HG03469 (cell line): ENCODE measurements around the gene TMEM273.

Source experiments
- ATAC-seq: cut with Tn5 transposase; IDR thresholded peaks from one replicate; pipeline ENCODE4 v1.9.1; 2021; ENCODE audit warnings: mild to moderate bottlenecking, moderate library complexity, moderate number of reproducible peaks; ENCODE audit not compliant: unreplicated experiment

TMEM273 gene

GRCh38 chr10:49187950-49188761, at the start of gene TMEM273:
TSS of gene TMEM273 (minus strand) at chr10:49188391. CDS start at chr10:49188336, 55 bp downstream.
- peak; percentile 77 for ATAC-seq

GRCh38 chr10:49237985-49238384, 49.8 kb upstream of the TMEM273 start:
- no peak for ATAC-seq

- no peak for ATAC-seq
These were observed 47.2 kb upstream of the TMEM273 start for GRCh38 chr10:49235392-49235791.

GRCh38 chr10:49231086-49231820, 43.1 kb upstream of the TMEM273 start:
- ATAC-seq, result no peak

- ATAC-seq, result no peak
These were observed 41.8 kb upstream of the TMEM273 start for GRCh38 chr10:49230004-49230403.

- no peak for ATAC-seq
These were observed 40.5 kb upstream of the TMEM273 start for GRCh38 chr10:49228677-49229076.

- ATAC-seq, result no peak
These were observed 39.2 kb upstream of the TMEM273 start for GRCh38 chr10:49227406-49227805.

GRCh38 chr10:49226594-49226993, 38.4 kb upstream of the TMEM273 start:
- no peak for ATAC-seq

GRCh38 chr10:49225218-49225876, 37.2 kb upstream of the TMEM273 start:
- ATAC-seq, result no peak

GRCh38 chr10:49223205-49223604, 35.0 kb upstream of the TMEM273 start:
- ATAC-seq, result no peak

- no peak for ATAC-seq
These were observed 34.0 kb upstream of the TMEM273 start for GRCh38 chr10:49222170-49222569.

GRCh38 chr10:49220679-49221078, 32.5 kb upstream of the TMEM273 start:
- ATAC-seq, result no peak

GRCh38 chr10:49220031-49220430, 31.8 kb upstream of the TMEM273 start:
- no peak for ATAC-seq

- ATAC-seq, result no peak
These were observed 31.1 kb upstream of the TMEM273 start for GRCh38 chr10:49219248-49219647.

GRCh38 chr10:49218480-49218879, 30.3 kb upstream of the TMEM273 start:
- no peak for ATAC-seq

GRCh38 chr10:49217645-49218044, 29.5 kb upstream of the TMEM273 start:
- ATAC-seq, result no peak

- ATAC-seq, result no peak
These were observed 25.0 kb upstream of the TMEM273 start for GRCh38 chr10:49213211-49213610.

GRCh38 chr10:49212783-49213182, 24.6 kb upstream of the TMEM273 start:
- no peak for ATAC-seq

- no peak for ATAC-seq
These were observed 23.9 kb upstream of the TMEM273 start for GRCh38 chr10:49212076-49212475.

GRCh38 chr10:49208996-49209395, 20.8 kb upstream of the TMEM273 start:
- no peak for ATAC-seq

GRCh38 chr10:49207936-49208487, 19.8 kb upstream of the TMEM273 start:
- no peak for ATAC-seq
